Testis (tissue), 3 donors: ENCODE results near the gene MTR. TPM values are rescaled to one million over a fixed set of nuclear protein-coding genes. Genes with fewer than 3 reads are reported as not detected.

ENCODE experiments used
- DNase-seq: peaks from one replicate; pipeline ENCODE4 v3.0.0-alpha.2; 2019
- H3K27ac ChIP-seq, 2 donors: fragments of 200-600 bp; sonication (generic); one replicate each; pipeline ENCODE4 v1.5.1; 2019
- H3K27me3 ChIP-seq: fragments of 200-600 bp; sonication (generic); one replicate; pipeline ENCODE4 v1.5.1; 2019
- H3K36me3 ChIP-seq: fragments of 200-600 bp; sonication (generic); one replicate; pipeline ENCODE4 v1.5.1; 2017; ENCODE audit warnings: low read depth; ENCODE audit errors: missing control alignments
- H3K4me1 ChIP-seq: fragments of 200-600 bp; sonication (generic); one replicate; pipeline ENCODE4 v1.5.1; 2019
- H3K4me3 ChIP-seq, 2 donors: fragments of 200-600 bp; sonication (generic); one replicate each; pipeline ENCODE4 v1.5.1; 2017 to 2019
- H3K9me3 ChIP-seq: fragments of 200-600 bp; sonication (generic); one replicate; pipeline ENCODE4 v1.5.1; 2017
- CTCF ChIP-seq, 3 experiments: fragments of 450-650 bp in 2 of 3; fragments of 200-600 bp in 1 of 3; sonication (generic) in 1 of 3; IDR thresholded peaks; one replicate each; pipeline ENCODE4 v1.5.1; 2016 to 2019; ENCODE audit warnings: antibody characterized with exemption in 3 of 3, mild to moderate bottlenecking in 2 of 3, moderate library complexity in 1 of 3
- POLR2A ChIP-seq: fragments of 450-650 bp; IDR thresholded peaks from one replicate; pipeline ENCODE4 v1.6.1; 2017; ENCODE audit warnings: antibody characterized with exemption, mild to moderate bottlenecking, moderate library complexity
- WGBS, 2 donors: methylation state at CpG; one replicate each; pipeline ENCODE4 v1.1.5; 2018; 5-methylcytosine and 5-hydroxymethylcytosine counted together
- intact Hi-C: fragments of 100-400 bp; cut with DNase I; formaldehyde crosslinking; loops from one replicate; pipeline ENCODE4 v1.15.1; 2023; ENCODE audit warnings: low total_unique reads
- polyA plus RNA-seq: library from polyadenylated mRNA; stranded (reverse); fragments of 350-450 nt; fragmentation: Illumina TruSeq; extraction: RNeasy Lipid Tissue Mini Kit (QIAGEN cat#74804); gene quantifications from one replicate; pipeline ENCODE4 v1.2.3, GENCODE V29; 2014; ENCODE audit warnings: low read depth, low replicate concordance; ENCODE audit not compliant: insufficient read depth
- total RNA-seq, 2 donors: library from RNA; depleted of rRNA; stranded (reverse); fragments of >200 nt; gene quantifications; one replicate each; pipeline ENCODE4 v1.2.3, GENCODE V29; 2016

The MTR gene
- total and polyA plus RNA-seq, 3 donors from 2014 or later: 23.4 to 65.4 (median 54.0) TPM

- WGBS, 2 donors: 85 to 90% methylated on average over 3 of the region's 3 CpGs
- no peaks in the 10 kb centered on the region for H3K36me3 ChIP-seq
These were observed 44.2 kb upstream of the MTR start for GRCh38 chr1:236750928-236751327.

GRCh38 chr1:236751385-236751784, 43.7 kb upstream of the MTR start:
- intact Hi-C loops: no loop called here

More at GRCh38 chr1:236750928-236751327, 44.2 kb upstream of the MTR start:
- H3K4me1 ChIP-seq: no peaks in the 10 kb centered on the region
- no peak overlapping the region for H3K4me3 ChIP-seq
- no peak overlapping the region for H3K27ac ChIP-seq
- DNase-seq: no peak
- intact Hi-C loops: no loop called here
- H3K9me3 ChIP-seq: no peaks in the 10 kb centered on the region
- H3K27me3 ChIP-seq: no peaks in the 10 kb centered on the region
- TF ChIP-seq CTCF (IDR thresholded peaks at IDR 0.05): no peak
- TF ChIP-seq POLR2A: no peak

GRCh38 chr1:236751935-236752334, 43.2 kb upstream of the MTR start:
- intact Hi-C loops: no loop called here
- TF ChIP-seq POLR2A (no peak), CTCF (IDR thresholded peaks at IDR 0.05) (no peak)
- H3K27ac ChIP-seq: no peak overlapping the region
- H3K4me3 ChIP-seq: no peak overlapping the region
- H3K36me3 ChIP-seq: no peaks in the 10 kb centered on the region
- DNase-seq: no peak
- 81 to 83% methylated on average over 4 of the region's 4 CpGs for WGBS, 2 donors
- no peaks in the 10 kb centered on the region for H3K9me3 ChIP-seq
- no peaks in the 10 kb centered on the region for H3K4me1 ChIP-seq
- H3K27me3 ChIP-seq: no peaks in the 10 kb centered on the region

More at GRCh38 chr1:236751385-236751784, 43.7 kb upstream of the MTR start:
- no peak for DNase-seq
- Histone ChIP-seq H3K4me1 (no peaks in the 10 kb centered on the region), H3K4me3 (no peak overlapping the region), H3K27me3 (no peaks in the 10 kb centered on the region), H3K9me3 (no peaks in the 10 kb centered on the region), H3K27ac (no peak overlapping the region), H3K36me3 (no peaks in the 10 kb centered on the region)
- no peak for TF ChIP-seq CTCF (IDR thresholded peaks at IDR 0.05)
- TF ChIP-seq POLR2A: no peak
- 82 to 87% methylated on average over 16 of the region's 16 CpGs for WGBS, 2 donors

- Histone ChIP-seq H3K4me3 (no peak overlapping the region), H3K27ac (no peak overlapping the region), H3K4me1 (no peaks in the 10 kb centered on the region), H3K36me3 (no peaks in the 10 kb centered on the region), H3K27me3 (no peaks in the 10 kb centered on the region), H3K9me3 (no peaks in the 10 kb centered on the region)
- TF ChIP-seq CTCF (IDR thresholded peaks at IDR 0.05) (peak in 1 of 3 experiments; percentile 8), POLR2A (no peak)
- DNase-seq: peak; percentile 41
- WGBS, 2 donors: 64 to 75% methylated on average over 5 of the region's 5 CpGs
- intact Hi-C loops: no loop called here
These were observed 41.6 kb upstream of the MTR start for GRCh38 chr1:236753516-236753915.

- no peak overlapping the region for H3K4me3 ChIP-seq
- WGBS, 2 donors: 86 to 87% methylated on average over 14 of the region's 14 CpGs
- no peak overlapping the region for H3K27ac ChIP-seq
- no peak for DNase-seq
- TF ChIP-seq CTCF (IDR thresholded peaks at IDR 0.05): no peak
- TF ChIP-seq POLR2A: no peak
- intact Hi-C loops: no loop called here
- H3K27me3 ChIP-seq: no peaks in the 10 kb centered on the region
- H3K36me3 ChIP-seq: no peaks in the 10 kb centered on the region
- H3K4me1 ChIP-seq: no peaks in the 10 kb centered on the region
- H3K9me3 ChIP-seq: no peaks in the 10 kb centered on the region
These were observed 41.1 kb upstream of the MTR start for GRCh38 chr1:236753964-236754363.
